GM19452 (cell line): ENCODE data around the gene CLEC11A.

ENCODE experiments used
- ATAC-seq: cut with Tn5 transposase; IDR thresholded peaks from one replicate; pipeline ENCODE4 v1.9.1; 2021; ENCODE audit not compliant: unreplicated experiment

CLEC11A gene

DNA sequence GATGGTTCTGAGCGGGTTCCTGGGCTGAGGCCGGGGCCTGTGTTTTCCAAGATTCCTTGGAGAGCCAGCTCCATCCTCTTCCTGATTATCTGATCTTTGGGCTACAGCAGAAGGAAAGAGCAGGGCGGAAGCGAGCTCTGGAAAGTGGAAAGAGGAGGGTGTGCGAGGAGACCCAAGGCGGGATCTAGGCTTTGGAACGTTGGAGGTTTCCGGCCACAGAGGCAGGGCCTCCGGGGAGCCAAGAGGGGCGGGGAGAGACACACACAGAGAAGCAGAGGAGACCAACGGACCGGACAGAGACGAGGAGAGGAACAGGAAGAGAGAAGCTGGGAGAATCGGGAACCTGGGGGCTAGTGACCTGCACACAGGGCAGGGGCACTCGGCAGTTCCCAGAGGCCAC lies at the start of gene CLEC11A:
Gene CLEC11A (plus strand): TSS at position 296 of the 400 bp plus-strand sequence. CDS start 162 bp downstream, outside the sequence.
- ATAC-seq, result no peak

- no peak for ATAC-seq
Observed at GRCh38 chr19:50676625-50677197, 46.5 kb upstream of the CLEC11A start.

GRCh38 chr19:50677636-50678035 lies 45.5 kb upstream of the CLEC11A start:
- no peak for ATAC-seq

GRCh38 chr19:50678323-50678722 lies 44.8 kb upstream of the CLEC11A start:
- no peak for ATAC-seq

DNA sequence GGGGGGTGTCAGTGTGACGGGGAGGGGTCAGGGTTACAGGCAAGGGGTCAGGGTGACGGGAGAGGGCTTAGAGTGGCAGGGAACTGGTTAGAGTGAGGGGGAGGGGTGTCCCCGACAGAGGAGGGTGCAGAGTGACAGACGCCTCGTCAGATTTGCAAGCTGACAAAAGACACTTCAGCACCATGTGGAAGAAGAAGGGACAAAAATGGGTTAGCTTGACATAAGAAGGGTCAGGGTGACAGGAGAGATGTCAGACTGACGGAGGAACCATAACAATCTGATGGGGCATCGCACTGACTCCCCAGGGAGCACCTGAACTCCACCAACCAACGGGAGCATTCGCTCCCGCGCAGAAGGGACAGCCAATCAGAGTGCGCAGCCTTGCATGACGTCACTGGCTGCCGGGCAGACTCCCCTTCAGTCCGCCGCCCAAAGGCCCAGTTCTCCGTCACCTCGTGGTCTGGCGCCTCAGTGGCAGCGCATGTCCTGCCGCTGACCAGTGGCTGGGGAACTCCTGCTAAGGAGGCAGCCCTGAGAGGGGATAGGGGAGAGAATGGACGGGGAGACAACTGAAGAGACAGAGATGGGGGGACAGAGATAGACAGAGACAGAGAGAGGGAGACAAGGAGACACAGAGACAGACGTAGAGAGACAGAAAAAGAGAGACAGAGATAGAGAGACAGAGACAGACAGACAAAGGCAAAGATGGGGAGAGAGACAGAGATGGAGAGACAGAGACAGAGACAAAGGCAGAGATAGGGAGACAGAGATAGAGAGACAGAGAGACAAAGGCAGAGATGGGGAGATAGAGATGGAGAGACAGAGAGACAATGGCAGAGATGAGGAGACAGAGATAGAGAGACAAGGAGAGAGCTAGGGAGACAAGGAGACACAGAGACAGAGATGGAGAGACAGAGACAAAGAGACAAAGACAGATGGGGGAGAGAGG lies 43.7 kb upstream of the CLEC11A start:
- no peak for ATAC-seq

DNA sequence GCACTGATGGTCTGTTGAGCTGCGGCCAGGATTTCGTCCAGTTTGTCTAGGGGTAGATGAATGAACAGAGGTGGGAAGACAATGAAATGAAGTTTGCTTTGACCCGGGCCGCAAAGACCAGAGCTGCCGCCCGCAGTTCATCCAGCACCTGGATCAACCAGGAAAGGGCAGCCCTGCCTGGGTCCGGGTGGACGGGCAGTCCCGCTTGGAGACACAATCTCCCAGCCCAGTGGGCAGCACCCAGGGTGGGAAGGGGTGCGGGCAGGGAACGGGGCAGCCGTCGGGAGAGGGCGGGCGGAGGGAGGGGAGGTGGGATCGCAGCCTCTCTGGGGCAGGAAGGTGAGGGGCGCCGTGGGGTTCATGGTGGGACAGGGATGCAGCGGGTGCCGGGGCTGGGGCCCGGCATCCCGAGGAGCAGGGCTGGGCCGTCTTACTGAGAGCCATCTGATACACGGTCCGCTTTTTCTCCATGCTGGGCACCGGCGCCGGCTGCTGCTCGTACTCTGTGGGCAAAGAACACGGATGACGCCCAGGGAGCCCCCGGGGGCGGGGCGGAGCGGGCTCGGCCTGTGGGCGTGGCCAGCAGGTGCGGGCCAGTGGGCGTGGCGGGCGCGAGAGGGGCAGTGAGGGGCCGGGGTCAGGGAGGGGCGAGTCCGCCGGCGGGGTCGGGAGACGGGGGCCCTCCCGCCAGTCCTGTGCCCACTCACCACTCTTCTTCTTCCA lies 36.7 kb upstream of the CLEC11A start:
- no peak for ATAC-seq

GRCh38 chr19:50688766-50689165 lies 34.4 kb upstream of the CLEC11A start:
- ATAC-seq, result no peak

DNA sequence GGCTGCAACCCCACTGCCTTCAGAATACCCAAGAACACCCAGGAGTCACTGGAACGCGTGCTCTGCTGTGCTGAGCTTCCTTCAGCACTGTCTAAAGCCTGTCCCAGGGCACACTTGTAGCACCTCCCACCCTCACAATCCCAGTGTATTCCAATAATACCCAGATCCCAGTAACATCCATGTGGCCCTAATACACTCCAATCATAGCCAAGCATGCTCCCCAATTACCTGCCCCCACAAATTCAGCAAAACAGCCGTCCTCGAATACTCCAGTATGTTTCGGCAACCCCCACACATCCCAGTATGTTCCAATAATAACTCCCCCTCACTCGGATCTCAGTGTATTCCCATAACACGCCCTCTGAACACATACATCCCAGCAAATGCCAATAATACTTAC lies 32.7 kb upstream of the CLEC11A start:
- ATAC-seq, result no peak

GRCh38 chr19:50693064-50693975 lies 29.8 kb upstream of the CLEC11A start:
- no peak for ATAC-seq

DNA sequence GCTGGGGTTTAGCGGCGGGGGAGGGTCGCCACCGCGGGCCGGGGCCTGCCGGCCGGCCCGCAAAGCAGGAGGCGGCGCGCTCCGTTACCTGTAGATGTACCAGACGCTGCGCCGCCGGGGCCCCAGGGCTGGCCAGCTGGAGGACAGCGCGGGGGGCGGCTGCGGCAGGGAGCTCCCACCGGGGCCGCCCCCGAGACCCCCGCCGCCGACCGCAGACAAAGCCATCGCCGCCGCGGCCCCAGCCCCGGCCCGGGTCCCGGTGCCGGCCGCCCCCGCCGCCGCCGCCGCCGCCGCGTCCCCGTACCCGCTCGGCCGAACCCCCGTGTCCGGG lies 28.4 kb upstream of the CLEC11A start:
- no peak for ATAC-seq

- no peak for ATAC-seq
Observed at GRCh38 chr19:50695251-50696093, 27.7 kb upstream of the CLEC11A start.

- ATAC-seq, result no peak
Observed at GRCh38 chr19:50696094-50696483, 27.1 kb upstream of the CLEC11A start.

DNA sequence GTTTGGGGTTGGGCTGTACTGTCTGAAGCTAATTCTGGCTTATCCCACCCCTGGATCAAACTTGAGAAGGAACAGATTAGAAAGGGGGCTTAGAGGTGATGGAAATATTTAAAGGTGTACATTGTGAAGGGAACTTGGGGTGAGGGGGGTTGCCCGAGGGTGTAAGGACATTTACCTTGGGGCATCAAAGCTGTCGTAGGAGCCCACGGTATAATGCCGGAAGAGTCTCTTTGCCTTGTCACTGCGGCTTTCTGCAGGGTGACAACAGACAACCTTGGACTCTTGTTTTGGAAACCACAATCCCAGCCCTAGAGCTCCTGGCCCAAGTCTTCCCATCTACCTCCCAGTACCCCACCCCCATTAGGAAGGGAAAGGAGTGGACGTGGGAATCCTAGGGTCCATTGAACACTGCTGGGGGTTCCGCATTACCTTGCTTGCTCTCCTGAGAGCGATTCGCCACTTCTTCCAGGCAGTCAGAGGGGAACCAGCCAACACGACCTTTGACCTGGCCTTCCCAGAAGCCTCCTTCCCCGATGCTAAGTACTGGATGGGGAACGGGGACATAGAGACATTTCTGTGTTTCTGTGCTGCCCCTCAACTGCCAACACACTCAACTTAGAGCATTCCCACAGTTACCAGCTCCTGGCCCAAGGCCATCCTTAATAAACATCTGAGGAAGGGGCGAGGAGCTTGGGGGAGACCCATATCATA lies 25.6 kb upstream of the CLEC11A start:
- no peak for ATAC-seq

GRCh38 chr19:50701367-50701985 lies 21.7 kb upstream of the CLEC11A start:
- no peak for ATAC-seq

GRCh38 chr19:50702158-50702870 lies 20.9 kb upstream of the CLEC11A start:
- no peak for ATAC-seq

DNA sequence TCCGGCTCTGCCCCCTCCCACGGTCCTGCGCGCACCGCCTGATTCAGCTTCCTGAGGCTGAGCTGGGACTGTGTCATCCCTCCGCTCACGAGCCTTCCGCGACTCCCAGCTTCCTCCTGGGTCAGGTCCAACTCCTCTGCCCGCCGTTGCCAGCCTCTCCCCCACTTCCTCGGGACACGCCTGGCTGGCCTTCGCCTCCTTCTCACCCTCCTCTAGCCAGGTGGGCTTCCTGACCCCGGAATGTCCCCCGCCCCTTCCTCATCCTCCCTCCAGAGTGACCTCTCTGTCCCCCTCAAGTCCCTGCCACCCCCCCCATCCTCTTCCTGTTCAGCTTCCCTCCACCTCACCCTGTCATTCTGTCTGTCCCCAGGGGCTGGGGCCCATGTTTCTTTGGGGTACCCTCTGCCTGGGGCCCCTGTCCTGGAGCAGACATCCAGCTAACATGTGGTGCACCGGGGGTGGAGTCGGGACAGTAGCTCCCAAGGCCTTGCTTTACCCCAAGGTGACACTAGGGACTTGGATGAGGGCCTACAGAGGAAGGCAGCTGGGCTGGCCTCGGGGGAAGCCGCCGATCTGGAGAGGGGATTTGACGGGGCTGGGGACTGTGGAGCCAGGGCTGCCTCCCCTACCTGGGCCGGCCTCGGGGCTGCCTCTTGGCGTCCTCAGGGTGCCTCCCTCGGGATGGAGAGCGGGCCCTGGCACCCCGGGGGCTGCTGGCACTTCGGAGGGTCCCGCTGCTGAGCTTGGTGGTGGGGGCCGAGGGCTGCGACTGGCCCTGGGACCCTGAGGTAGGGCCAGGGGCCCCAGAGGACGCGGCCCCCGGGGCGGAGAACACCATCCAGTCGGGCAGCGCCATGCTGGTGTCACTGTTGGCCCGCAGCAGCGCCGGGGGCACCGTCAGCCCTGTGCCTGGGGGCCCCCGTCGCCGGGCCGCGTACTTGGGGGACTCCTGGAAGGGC lies 20.0 kb upstream of the CLEC11A start:
- no peak for ATAC-seq
